Thoracic aorta (tissue), 2 donors: ENCODE data around the gene UBXN11. TPM values are rescaled to one million over a fixed set of nuclear protein-coding genes. Genes with fewer than 3 reads are reported as not detected.
"Not testable (repeated sequence)": the region's sequence is repeated elsewhere in the genome, so short reads cannot be mapped to it uniquely, and the experiment has no call there.

ENCODE experiments used
- ATAC-seq: fragments of 150-250 bp; one replicate; pipeline ENCODE4 v1.8.0; 2017; ENCODE audit warnings: low read depth; ENCODE audit not compliant: insufficient number of reproducible peaks, low FRiP score
- DNase-seq: peaks from one replicate; pipeline ENCODE4 v3.0.0-alpha.2; 2020; ENCODE audit warnings: low spot score
- H3K27ac ChIP-seq, 2 donors: fragments of 200-600 bp; sonication (generic); 1 replicate in 1 of 2; 2 replicates in 1 of 2; pipeline ENCODE4 v1.5.1; 2016; ENCODE audit warnings: mild to moderate bottlenecking in 2 of 2, moderate library complexity in 2 of 2
- H3K27me3 ChIP-seq: fragments of 200-600 bp; sonication (generic); replicated peaks from 2 replicates; pipeline ENCODE4 v1.6.0; 2016; ENCODE audit warnings: mild to moderate bottlenecking; ENCODE audit not compliant: insufficient read depth
- H3K36me3 ChIP-seq: fragments of 200-600 bp; sonication (generic); one replicate; pipeline ENCODE4 v1.5.1; 2016
- H3K4me1 ChIP-seq, 2 donors: fragments of 200-600 bp; sonication (generic); 1 replicate in 1 of 2; 2 replicates in 1 of 2; pipeline versions ENCODE4 v1.5.1 to v1.6.0; 2016; ENCODE audit warnings: low read depth in 2 of 2, mild to moderate bottlenecking in 1 of 2; ENCODE audit not compliant: control insufficient read depth in 1 of 2
- H3K4me3 ChIP-seq: fragments of 200-600 bp; sonication (generic); 2 replicates; pipeline ENCODE4 v1.5.1; 2016; ENCODE audit warnings: mild to moderate bottlenecking
- H3K9me3 ChIP-seq: fragments of 200-600 bp; sonication (generic); 2 replicates; pipeline ENCODE4 v1.5.1; 2016
- total RNA-seq, 2 donors: library from RNA; depleted of rRNA; stranded (reverse); fragments of >200 nt; gene quantifications; one replicate each; pipeline versions ENCODE4 v1.1.0 to v1.2.3, GENCODE V29; 2016
- TF ChIP-seq, protein P1 (sequence below): fragments of 200-600 bp; sonication (generic); IDR thresholded peaks from one replicate; pipeline ENCODE4 v1.5.1; 2019; ENCODE audit warnings: antibody characterized with exemption

Gene UBXN11
- total RNA-seq, 2 donors from 2014 or later: 9.6 to 23.2 TPM

GRCh38 chr1:26295194-26296138 is 11.0 kb downstream of the UBXN11 start:
- DNase-seq (no peak), ATAC-seq (no peak)
- H3K27me3 ChIP-seq: no peaks in the 10 kb centered on the region
- no peaks in the 10 kb centered on the region for H3K4me1 ChIP-seq
- TF ChIP-seq, protein P1, sequence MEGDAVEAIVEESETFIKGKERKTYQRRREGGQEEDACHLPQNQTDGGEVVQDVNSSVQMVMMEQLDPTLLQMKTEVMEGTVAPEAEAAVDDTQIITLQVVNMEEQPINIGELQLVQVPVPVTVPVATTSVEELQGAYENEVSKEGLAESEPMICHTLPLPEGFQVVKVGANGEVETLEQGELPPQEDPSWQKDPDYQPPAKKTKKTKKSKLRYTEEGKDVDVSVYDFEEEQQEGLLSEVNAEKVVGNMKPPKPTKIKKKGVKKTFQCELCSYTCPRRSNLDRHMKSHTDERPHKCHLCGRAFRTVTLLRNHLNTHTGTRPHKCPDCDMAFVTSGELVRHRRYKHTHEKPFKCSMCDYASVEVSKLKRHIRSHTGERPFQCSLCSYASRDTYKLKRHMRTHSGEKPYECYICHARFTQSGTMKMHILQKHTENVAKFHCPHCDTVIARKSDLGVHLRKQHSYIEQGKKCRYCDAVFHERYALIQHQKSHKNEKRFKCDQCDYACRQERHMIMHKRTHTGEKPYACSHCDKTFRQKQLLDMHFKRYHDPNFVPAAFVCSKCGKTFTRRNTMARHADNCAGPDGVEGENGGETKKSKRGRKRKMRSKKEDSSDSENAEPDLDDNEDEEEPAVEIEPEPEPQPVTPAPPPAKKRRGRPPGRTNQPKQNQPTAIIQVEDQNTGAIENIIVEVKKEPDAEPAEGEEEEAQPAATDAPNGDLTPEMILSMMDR: no peak
- H3K27ac ChIP-seq: no peak overlapping the region
- no peak overlapping the region for H3K4me3 ChIP-seq
- no peaks in the 10 kb centered on the region for H3K9me3 ChIP-seq
- no peaks in the 10 kb centered on the region for H3K36me3 ChIP-seq

DNA sequence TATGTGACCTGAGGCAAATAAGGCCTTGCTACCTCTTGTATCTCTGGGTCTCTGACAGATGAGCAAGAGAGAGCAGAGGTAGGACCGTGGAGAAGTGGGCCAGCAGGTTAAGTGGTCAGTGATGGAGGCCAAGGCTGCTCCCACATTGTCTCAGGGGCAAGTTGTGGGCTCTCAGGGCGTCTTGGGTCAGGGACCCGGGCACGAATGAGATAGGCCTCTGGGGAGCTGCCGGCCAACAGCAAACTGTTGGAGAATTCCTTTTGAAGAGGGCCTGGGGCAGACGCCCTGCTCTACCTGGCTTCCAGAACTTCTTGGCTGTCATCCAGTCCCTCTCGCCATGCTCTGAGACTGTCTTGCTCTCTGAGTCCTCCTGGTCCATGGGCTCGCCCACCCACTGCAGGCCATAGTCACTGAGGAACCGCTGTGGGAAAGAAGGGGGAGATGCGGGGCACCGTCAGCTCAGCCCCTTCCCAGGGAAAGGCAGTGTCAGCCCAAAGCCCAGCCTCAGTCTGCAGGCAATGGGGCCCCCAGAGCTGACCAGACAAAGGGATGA is 12.4 kb downstream of the UBXN11 start:
- Histone ChIP-seq H3K9me3 (no peaks in the 10 kb centered on the region), H3K4me3 (no peak overlapping the region), H3K27ac (no peak overlapping the region), H3K27me3 (no peaks in the 10 kb centered on the region), H3K36me3 (no peaks in the 10 kb centered on the region), H3K4me1 (peaks cover 0 to 2% of the 10 kb centered on the region in 2 donors)
- TF ChIP-seq, protein P1: no peak
- DNase-seq (no peak), ATAC-seq (no peak)

DNA sequence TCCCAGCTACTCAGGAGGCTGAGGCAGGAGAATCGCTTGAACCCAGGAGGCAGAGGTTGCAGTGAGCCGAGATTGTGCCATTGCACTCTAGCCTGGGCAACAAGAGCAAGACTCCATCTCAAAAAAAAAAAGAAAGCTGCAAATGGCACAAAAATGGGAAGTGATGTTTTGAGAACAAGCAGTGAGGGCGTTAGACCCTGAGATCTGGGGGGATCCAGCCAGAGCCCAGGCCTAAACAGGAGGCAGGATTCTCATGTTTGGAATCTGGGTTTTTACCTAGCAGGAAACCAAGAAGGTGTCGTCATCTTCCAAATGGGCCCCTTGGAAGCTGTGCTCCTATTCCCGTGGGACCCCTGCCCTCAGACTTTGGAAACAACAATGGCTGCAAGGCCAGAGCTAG is 13.7 kb downstream of the UBXN11 start:
- not testable (repeated sequence) for H3K27ac ChIP-seq, H3K27me3 ChIP-seq, ATAC-seq, H3K36me3 ChIP-seq, H3K9me3 ChIP-seq, DNase-seq, H3K4me1 ChIP-seq, H3K4me3 ChIP-seq

DNA sequence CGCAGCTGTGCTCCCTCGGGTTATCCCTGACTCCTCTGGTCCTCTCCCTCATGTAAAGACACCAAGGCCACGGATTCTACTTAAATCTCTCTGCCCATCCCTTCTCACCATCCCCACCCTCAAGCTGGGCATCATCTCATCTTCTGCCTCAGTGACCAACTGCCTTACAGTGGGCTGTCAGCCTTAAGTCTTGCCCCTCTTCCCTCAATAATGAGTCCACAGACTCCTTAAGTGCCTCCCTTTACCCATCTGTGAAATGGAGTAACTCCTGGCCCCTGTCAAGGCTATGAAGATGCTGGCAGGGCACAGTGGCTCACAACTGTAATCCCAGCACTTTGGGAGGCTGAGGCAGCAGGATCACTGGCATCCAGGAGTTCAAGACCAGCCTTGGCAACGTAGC is 14.5 kb downstream of the UBXN11 start:
- ATAC-seq: no peak
- TF ChIP-seq, protein P1: no peak
- H3K4me3 ChIP-seq: no peak overlapping the region
- H3K27ac ChIP-seq: no peak overlapping the region
- H3K4me1 ChIP-seq: peaks cover 0 to 8% of the 10 kb centered on the region in 2 donors
- no peak for DNase-seq
- no peaks in the 10 kb centered on the region for H3K27me3 ChIP-seq
- no peaks in the 10 kb centered on the region for H3K36me3 ChIP-seq
- no peaks in the 10 kb centered on the region for H3K9me3 ChIP-seq

GRCh38 chr1:26291433-26291832 is 15.0 kb downstream of the UBXN11 start:
- Histone ChIP-seq H3K4me3 (no peak overlapping the region), H3K9me3 (no peaks in the 10 kb centered on the region), H3K27me3 (no peaks in the 10 kb centered on the region), H3K27ac (no peak overlapping the region), H3K4me1 (peaks cover 3 to 10% of the 10 kb centered on the region in 2 donors), H3K36me3 (no peaks in the 10 kb centered on the region)
- ATAC-seq: no peak
- TF ChIP-seq, protein P1: no peak
- no peak for DNase-seq
